Fibroblast of upper back skin (primary cell): ENCODE measurements around the gene CTBS.
A peak's percentile ranks its signal among the peaks of the same experiment; 100 is the strongest.
"Not testable (repeated sequence)": the region's sequence is repeated elsewhere in the genome, so short reads cannot be mapped to it uniquely, and the experiment has no call there.

Experiments
- DNase-seq: peaks from one replicate; pipeline ENCODE4 v3.0.0-alpha.2; 2013

CTBS gene

DNA sequence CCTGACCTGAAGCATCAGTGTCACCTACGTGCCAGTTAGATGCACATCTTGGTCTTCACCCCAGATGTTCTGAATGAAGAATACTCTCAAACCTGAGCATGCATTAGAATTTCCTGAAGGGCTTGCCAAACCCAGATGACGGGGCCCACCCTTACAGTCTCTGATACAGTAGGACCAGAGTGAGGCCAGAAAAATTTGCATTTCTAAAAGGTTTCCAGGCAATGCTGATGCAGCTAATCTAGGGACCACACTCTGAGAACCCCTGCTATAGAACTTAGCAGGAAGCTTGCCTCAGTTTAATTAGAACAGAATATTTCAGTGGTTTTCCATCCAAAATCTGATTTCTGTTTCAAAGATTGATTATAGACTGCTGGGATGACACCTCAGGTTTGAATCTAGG, 9.9 kb upstream of the CTBS start:
- no peak for DNase-seq

DNA sequence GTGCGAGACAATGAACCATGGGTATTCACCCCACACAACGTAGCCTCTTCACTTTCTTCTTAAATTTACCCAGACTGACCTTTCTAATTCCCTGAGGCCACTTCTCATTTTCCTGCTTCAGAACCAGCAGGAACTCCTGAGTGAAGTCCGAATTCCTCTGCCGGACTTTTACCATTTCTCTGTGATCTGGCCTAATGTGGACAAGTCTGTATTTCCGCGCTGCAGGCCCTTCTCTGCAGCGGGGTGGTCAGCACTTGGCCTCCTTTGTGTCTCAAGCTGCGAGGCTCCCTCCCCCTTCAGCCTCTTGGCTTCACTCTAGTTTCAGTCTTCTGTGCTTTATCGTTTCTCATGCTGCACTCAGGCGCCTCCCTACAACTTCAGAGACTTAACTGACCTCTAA, 9.4 kb upstream of the CTBS start:
- DNase-seq = peak; percentile 3

DNA sequence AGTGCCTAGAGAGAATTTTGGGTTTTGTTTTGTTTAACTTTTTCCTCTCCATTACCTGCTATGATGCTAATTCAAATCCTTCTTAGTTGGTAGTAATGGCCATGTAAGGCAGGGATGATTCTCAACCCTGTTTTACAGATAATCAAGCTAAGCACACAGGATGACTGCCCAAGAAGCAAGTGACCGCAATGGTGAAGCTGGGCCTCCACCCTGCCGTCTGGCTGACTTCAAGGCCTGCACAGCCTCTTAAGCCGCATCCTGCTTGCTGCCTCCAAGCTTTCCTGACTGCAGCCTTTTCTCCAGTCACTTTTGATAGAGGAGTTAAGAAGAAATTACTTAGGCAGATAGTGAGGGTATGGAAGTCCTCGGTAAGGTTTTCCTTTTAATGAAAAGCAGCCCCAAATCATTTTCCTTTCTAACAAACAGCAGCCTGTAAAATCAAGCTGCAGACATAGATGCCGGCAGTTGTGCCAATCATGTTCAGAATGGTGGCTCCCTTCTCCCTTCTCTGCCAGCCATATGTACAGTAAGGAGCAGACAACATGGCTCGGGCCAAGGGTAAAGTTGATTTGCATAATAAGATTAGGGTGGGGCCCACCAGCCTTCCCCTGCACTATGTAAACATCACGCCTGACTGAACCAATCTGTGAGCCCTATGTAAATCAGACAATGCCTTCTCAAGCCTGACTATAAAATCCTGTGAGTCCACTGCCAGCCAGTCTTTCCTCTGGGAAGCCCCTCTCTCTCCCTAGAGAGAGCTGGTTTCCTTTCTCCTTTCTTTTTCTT, 8.8 kb upstream of the CTBS start:
- DNase-seq = peak; percentile 17

DNA sequence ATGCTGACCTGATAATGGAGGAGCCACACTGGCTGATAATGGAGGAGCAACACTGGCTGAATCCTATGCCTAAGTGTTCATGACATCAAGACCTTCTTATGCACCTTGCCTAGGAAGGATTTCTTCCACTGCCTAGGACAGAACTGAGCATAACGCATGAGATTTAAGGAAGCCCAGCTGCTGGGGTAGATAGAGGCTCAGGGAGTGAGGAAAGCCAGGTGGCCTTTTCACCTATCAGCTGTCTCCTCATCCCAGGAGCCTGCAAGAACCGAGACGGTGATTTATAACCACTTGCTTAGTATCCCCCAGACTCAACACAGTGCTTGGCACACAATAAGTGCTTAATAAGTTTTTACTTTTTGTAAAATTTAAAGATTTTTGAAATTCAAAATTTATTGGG, 7.4 kb upstream of the CTBS start:
- DNase-seq = no peak

DNA sequence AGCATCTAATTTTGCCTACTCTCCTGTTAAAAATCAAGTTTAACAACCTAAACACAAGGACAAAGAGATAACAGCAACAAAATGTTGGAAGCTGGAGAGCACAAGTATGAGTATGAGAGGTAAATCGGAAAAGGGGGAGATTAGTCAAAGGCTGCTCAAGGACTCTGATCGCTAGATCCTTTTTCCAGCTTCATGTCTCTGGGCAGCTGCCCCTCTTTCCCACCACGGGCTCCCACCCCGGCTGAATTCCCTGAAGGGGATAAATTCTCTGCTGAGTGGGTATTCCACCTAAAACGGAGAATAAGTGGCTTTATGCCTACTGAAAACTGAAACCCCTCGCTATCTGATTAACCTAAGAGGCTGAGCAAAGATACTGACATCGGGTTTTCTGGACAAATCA, 696 bp upstream of the CTBS start:
- DNase-seq = no peak

DNA sequence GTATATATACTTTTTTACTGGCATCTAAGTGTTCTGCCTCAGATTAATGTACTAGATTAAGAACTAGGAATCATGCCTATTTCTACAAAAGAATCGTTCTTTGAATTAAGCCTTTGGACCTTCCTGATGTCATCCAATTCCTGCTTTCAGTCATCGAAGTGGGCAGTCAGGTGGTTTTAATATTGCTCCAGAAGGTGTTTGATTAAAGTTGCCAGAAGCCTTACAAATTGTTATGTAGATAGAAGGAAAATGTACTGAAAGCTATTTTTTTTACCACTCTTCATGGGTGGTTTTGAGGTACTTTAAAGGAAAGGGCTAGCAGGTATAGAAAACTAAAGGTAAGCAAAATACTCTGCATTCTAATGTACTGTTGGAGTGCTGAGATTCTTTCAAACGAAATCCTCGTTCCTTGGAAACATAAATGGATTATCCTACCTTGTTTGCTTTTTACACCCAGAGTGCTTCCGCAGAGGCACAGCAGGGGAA, 716 bp downstream of the CTBS start:
- DNase-seq = no peak

DNA sequence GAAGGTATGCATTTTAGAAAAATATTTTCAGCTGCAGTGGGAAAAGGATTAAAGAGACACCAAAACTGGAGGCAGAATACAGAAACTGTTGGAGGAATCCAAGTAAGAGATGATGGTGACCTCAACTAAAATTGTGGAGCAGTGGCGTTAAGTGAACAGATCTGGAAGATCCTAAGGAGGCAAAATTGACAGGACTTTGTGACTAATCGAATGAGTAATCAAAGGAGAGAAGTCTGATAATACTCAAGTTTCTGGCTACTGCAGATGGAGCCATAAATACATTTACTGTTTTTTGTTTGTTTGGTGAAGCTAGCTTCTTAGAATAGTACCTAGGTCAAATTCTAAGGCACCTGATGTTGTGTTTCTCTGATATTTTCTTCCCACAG, 3.1 kb downstream of the CTBS start:
- peak; percentile 14 for DNase-seq

DNA sequence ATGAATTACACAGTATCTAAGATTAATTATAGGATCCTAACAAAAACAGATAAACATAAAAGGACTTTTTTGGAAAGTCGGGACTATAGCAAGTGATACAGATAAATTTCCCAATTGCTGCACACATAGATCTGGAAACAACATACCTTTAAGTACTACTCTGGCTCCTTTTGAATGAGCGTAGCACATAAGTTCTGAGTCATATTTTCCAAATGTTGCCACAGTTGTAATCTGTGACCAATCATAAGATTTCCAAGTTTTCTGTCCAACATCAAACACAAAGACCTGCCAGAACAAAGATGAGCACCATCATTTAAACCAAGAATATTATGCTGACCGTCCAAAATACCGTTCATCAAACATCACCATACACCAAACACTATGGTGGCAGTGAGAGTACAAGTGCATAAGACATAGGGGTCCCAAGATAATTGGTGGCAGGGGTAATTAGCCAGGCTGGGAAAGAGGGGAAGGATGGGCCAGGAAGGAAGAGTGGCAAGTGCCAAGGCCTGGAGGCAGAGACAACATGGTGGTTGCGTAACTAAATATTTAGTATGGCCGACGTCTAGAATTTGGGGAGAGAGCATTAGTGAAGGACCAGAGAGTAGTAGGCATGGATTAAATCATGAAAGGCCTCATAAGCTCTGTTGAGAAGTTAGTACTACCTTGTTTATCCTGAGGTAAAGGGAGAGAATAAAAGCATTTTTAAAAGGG, 3.6 kb downstream of the CTBS start:
- DNase-seq = peak; percentile 32

DNA sequence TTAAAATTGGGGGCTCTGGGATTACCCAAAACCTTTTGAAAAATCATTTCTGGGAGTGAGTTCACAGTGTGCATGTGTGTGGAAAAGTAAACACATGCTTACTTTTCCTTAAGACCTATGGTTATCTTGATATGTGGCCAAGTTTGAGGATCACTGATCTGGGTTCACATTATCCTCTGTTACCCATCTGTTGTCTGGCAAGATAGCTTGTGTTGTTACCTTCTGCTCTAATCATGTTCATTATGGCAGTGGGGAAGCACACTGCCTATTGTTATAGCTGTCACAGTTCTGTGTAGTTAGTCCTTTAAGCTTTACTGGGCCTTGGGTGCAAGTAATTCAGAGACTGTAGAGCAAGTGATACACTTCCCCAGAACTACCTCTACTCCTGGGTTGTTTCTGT, 5.0 kb downstream of the CTBS start:
- no peak for DNase-seq

DNA sequence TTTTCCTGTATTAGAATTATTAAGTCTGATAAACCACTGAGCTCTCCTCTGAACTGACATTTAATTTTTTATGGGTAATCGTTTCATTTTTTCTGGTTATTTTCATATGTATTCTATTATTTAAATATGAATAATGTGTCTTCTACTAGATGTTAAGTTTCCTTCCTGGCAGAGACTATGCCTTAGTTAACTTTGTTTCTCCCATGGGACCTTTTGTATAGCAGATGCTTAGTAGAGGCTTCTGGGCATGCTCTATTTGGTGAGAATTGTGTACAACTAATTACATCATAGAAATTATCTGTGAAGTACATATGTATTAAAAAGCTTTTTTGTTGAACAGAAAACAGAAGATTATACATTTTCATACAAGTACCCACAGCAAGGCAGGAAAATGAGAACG, 23.4 kb downstream of the CTBS start:
- DNase-seq = no peak

DNA sequence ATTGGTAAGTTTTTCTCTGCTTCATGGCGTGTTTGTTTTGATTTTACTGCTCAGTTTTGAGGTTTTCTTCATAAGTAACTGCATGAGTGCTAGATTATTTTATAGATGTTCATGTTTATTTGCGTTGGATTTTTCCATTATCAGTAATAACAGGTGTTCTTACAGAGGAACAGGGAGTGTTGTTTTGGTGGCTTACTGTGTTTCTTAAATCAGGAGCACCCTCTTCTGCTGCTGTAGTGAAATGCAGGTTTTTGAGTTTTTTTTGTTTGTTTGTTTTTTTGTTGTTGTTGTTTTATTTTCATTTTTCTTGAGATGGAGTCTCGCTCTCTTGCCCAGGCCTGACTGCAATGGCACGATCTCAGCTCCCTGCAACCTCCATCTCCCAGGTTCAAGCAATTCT, 32.6 kb downstream of the CTBS start:
- DNase-seq = no peak

DNA sequence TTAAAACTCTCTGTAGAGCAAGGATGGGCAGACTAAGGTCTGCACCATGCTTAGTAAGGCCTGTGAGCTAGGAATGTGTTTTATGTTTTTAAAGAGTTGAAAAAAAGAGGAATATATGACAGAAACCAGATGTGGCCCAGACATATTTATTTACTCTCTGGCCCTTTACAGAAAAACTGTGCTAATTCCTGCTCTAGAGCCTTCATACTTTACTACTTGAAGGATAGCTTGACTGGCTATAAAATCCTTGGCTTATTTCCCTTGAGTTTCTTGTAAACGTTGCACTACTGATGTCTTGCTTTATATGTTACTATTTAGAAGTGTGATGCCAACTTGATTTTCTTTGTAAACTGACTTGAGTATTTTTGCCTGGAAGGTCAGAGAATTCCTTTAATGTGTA, 33.5 kb downstream of the CTBS start:
- no peak for DNase-seq

DNA sequence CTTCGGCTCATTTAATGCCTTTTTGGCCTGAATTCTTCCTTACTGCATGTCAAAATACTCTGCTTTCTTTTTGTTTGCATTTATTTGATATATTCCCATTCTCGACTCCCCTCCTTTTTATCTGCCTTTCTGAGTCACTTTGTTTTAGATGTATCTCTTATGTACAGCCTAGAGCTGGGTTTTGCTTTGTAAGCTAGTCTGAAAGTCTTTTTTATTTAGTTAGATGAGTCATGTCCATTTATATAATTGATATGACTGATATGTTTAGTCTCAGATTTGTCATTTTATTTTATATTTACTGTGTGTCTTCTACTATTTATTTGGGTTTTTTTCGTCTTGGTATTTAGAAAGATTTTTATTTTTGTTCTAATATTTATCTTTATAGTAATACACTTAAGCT, 34.3 kb downstream of the CTBS start:
- no peak for DNase-seq

DNA sequence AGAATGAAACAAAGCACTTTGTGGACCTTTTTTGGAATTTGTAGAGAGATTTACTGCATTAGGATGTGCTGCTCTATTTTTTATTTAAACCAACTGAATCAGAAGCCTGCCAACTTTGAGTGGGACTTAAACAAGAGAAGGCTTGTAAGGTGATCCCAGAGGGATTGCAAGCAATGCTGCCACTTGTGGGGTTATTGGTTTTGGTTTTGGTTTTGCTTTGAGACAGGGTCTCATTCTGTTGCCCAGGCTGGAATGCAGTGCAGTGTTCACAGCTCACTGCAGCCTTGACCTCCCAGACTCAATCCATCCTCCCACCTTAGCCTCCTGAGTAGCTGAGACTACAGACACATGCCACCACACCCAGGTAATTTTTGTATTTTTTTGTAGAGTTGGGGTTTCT, 35.6 kb downstream of the CTBS start:
- no peak for DNase-seq

DNA sequence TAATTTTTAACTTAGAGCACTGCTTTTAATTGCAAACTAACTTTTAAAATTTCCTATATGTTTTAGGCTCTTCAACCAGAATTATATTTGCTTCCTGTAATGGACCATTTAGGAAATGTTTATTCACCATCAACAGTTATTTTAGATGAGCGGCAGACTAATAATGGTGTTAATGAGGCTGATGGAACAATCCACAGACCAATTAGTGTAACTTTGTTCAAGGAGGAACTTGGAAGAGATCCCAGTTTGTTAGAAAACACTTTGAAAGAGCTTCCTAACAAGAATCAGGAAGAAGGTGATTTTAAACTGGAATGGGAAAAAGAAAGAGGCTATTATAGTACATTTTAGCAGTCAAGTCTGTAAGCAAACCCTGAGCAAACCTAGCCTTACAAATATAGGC, 48.5 kb downstream of the CTBS start:
- DNase-seq = no peak

DNA sequence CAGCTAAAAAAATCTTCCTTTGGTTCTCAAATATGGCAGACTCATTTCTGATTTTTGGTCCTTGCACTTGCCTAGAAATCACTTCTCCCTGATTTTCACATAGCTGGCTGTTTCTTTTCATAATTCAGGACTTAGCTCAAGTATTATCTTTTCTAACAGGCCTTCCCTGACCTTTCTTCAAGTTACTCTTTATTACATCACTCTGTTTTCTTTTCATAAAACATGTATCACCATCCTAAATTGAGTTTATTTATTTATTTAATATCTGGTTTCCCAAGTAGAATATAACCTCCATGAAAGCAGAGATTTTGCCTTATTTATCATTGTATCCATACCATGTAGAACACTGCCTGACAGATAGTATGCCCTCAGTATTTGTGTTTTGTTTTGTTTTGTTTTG, 49.6 kb downstream of the CTBS start:
- DNase-seq = no peak

DNA sequence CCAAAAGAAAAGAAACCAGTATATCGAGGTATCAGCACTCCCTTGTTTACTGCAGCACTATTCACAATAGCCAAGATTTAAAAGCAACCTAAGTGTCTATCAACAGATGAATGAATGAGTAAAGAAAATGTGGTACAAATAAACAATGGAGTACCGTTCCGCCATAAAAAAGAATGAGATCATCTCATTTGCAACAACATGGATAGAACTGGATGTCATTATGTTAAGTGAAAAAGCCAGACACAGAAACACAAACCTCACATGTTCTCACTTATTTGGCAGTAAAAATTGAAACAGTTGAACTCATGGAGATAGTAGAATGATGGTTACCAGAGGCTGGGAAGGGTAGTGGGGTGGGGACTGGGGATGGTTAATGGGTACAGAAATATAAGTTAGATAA, 63.6 kb downstream of the CTBS start:
- DNase-seq = no peak

DNA sequence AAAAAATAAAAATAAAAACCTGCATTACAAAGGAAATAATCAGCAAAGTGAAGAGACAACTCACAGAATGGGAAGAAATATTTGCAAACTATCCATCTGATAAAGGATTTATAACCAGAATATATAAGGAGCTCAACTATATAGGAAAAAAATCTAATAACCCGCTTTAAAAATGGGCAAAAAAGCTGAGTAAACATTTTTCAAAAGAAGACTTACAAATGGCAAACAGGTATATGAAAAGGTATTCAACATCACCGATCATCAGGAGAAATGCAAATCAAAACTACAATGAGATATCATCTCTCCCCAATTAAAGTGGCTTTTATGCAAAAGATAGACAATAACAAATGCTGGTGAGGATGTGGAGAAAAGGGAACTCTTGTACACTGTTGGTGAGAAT, 64.1 kb downstream of the CTBS start:
- DNase-seq = no peak

DNA sequence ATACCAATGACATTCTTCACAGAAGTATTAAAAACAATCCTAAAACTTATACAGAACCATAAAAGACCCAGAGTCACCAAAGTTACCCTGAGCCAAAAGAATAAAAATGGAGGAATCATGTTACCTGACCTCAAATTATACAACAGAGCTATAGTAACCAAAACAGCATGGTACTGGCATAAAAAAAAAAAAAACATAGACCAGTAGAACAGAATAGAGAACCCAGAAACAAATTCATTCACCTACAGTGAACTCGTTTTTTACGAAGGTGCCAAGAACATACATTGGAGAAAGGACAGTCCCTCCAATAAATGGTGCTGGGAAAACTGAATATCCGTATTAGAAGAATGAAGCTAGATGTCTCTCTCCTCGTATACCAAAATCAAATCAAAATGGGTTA, 65.2 kb downstream of the CTBS start:
- no peak for DNase-seq

DNA sequence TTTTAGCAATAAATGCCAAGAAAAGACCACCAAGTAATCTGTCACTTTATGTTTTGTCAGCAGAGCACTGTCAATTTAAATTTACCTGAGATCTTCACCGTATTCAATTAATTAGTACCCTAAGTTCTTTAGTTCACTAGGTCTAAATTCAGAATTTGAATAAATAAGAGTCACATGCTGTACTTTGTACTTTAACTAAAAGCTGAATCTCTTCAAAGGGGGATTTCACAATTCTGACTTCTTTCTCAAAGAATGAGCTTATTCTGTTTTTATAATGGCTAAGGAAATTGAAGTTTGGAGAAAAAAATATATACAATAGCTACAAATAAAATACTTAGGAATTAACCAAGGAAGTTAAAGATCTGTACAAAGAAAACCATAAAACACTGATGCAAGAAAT, 65.7 kb downstream of the CTBS start:
- no peak for DNase-seq

DNA sequence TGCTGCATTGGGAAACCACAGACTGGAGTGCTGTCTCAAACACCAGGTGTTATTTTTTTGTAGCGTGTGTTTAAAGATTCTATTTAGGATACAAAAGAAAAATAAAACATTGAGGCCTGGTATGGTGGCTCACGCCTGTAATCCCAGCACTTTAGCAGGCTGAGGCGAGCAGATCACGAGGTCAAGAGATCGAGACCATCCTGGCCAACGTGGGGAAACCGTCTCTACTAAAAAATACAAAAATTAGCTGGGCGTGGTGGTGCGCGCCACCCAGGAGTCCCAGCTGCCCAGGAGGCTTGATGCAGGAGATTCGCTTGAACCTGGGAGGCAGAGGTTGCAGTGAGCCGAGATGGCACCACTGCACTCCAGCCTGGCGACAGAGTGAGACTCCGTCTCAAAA, 66.4 kb downstream of the CTBS start:
- DNase-seq = not testable (repeated sequence)

DNA sequence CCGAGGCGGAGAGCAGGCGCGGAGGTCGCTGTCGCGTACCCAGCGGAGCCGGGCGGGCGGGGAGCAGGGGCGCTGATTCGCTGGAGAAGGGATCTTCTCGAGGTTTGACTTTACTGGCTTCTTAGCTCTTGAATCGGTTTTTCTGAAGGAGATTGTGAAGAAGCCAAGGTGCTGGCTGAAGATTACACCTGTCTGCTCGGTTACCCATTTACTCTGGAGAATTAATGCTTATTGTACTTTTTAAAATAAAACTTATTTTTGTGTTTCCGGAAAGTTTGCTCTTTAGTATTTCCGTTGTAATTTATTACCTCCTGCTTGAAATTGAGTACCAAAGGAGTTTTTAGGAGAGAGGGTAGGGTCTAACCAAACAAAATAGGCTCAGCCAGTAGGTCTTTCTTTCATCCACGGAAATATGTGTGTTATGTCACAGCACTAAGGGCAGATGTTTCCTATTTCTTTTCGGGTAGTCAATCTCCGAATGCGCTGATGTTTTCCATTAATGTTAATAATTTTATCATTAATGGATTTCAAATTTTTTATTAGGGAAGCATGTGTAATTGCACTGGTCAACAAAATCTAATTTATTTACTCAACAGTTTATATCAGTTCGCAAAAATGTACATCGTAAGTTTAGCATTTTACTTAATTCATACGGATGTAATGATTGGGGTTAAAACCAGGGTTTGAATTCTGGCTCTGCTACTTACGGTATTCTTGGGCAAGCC, 67.3 kb downstream of the CTBS start:
- DNase-seq = no peak

DNA sequence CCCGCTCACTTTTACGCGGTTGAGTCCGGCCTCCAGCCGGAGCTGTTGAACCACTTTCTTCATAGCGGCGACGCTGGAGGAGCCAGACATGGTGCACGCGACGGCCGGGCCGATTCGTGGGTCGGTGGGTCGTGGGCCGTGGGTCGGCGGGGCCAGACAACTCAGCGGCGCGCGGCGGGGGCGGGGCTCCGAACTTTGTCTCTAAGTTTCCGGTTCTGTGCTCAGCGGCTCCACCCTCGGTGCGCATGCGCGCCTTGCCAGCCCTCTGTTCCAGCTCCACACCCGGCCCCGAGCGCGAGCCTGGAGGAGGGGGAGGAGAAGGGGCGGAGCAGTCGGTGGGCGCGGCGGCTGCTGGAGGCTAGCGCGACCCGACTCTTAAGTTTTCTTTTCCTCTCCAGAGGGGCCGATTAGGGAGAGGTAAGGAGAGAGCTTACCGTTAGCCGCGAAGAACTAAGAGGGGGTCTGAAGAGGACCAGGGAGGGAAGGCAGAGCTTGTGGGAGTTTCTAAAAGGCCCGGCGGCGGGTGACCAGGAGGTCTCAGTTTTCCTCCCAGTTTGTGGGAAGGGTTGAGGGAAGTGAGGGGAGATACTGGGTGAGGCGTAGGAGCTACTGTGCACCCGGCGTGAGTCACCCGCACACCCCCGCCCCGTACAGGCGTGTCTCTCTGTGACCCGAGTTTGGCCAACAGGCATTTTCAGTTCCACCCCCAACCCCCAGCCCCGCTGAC, 68.1 kb downstream of the CTBS start, which contains the start of the genes GNG5 and SPATA1:
Gene GNG5, minus strand, starts transcription at position 580 of the 727 bp plus-strand sequence. Its CDS starts 490 bp downstream, at position 90.
Gene SPATA1, plus strand, starts transcription at position 385 of the 727 bp plus-strand sequence. CDS start 9,974 bp downstream, outside the sequence.
- peak; percentile 96 for DNase-seq
